H9 (cell line): ENCODE results near the gene RASGEF1C. TPM values are rescaled to one million over a fixed set of nuclear protein-coding genes. Genes with fewer than 3 reads are reported as not detected.

Source experiments
- DNase-seq: peaks from one replicate; pipeline ENCODE4 v3.0.0-alpha.2; 2017
- H2AFZ ChIP-seq: one replicate; pipeline ENCODE4 v1.6.1; 2013; ENCODE audit warnings: mild to moderate bottlenecking, low read length, control low read depth, moderate library complexity
- H2AK5ac ChIP-seq: 2 replicates; pipeline ENCODE4 v1.6.1; 2013; ENCODE audit warnings: low read length, control low read depth, mixed read lengths; ENCODE audit not compliant: insufficient read length
- H2BK120ac ChIP-seq: one replicate; pipeline ENCODE4 v1.6.1; 2013; ENCODE audit warnings: low read depth, mild to moderate bottlenecking, low read length, control low read depth, inconsistent platforms; ENCODE audit not compliant: poor library complexity, severe bottlenecking
- H2BK12ac ChIP-seq: 2 replicates; pipeline ENCODE4 v1.6.1; 2013; ENCODE audit warnings: low read length, control low read depth, mixed read lengths, low read depth; ENCODE audit not compliant: insufficient read length
- H2BK15ac ChIP-seq: 2 replicates; pipeline ENCODE4 v1.6.1; 2013; ENCODE audit warnings: low read depth, low read length, control low read depth
- H2BK20ac ChIP-seq: one replicate; pipeline ENCODE4 v1.6.1; 2013; ENCODE audit warnings: low read depth, mild to moderate bottlenecking, low read length, control low read depth, inconsistent platforms; ENCODE audit not compliant: poor library complexity, severe bottlenecking
- H2BK5ac ChIP-seq: 2 replicates; pipeline ENCODE4 v1.6.1; 2013; ENCODE audit warnings: low read length, control low read depth, mixed read lengths; ENCODE audit not compliant: insufficient read length
- H3K14ac ChIP-seq: 2 replicates; pipeline ENCODE4 v1.6.1; 2013; ENCODE audit warnings: low read length, control low read depth; ENCODE audit not compliant: insufficient read depth
- H3K18ac ChIP-seq: 2 replicates; pipeline ENCODE4 v1.6.1; 2013; ENCODE audit warnings: low read depth, mild to moderate bottlenecking, mixed read lengths, low read length, control low read depth; ENCODE audit not compliant: insufficient read length
- H3K23ac ChIP-seq: 2 replicates; pipeline ENCODE4 v1.6.1; 2013; ENCODE audit warnings: low read length, control low read depth, mixed read lengths, low read depth; ENCODE audit not compliant: insufficient read length
- H3K23me2 ChIP-seq: 2 replicates; pipeline ENCODE4 v1.6.1; 2013; ENCODE audit warnings: low read depth, mild to moderate bottlenecking, mixed read lengths, low read length, control low read depth; ENCODE audit not compliant: insufficient read length, poor library complexity, severe bottlenecking
- H3K27ac ChIP-seq: 2 replicates; pipeline ENCODE4 v1.5.1; 2013; ENCODE audit warnings: low read length, control low read depth, mixed read lengths, low read depth; ENCODE audit not compliant: insufficient read length
- H3K27me3 ChIP-seq: 2 replicates; pipeline ENCODE4 v1.6.1; 2013; ENCODE audit warnings: low read length, control low read depth, inconsistent platforms; ENCODE audit not compliant: insufficient read depth
- H3K4ac ChIP-seq: 2 replicates; pipeline ENCODE4 v1.6.1; 2013; ENCODE audit warnings: low read depth, mild to moderate bottlenecking, control low read depth, inconsistent platforms, low read length, moderate library complexity
- H3K4me1 ChIP-seq: 2 replicates; pipeline ENCODE4 v1.6.1; 2013; ENCODE audit warnings: low read length, control low read depth, inconsistent platforms; ENCODE audit not compliant: insufficient read depth
- H3K4me2 ChIP-seq: 2 replicates; pipeline ENCODE4 v1.6.1; 2013; ENCODE audit warnings: low read length, control low read depth, mixed read lengths; ENCODE audit not compliant: insufficient read length, insufficient read depth
- H3K56ac ChIP-seq: 2 replicates; pipeline ENCODE4 v1.6.1; 2013; ENCODE audit warnings: low read depth, mild to moderate bottlenecking, mixed read lengths, low read length, control low read depth; ENCODE audit not compliant: insufficient read length
- H3K79me1 ChIP-seq: 2 replicates; pipeline ENCODE4 v1.6.1; 2013; ENCODE audit warnings: low read depth, mild to moderate bottlenecking, moderate library complexity, low read length, control low read depth, inconsistent platforms; ENCODE audit not compliant: insufficient read depth, poor library complexity, severe bottlenecking
- H3K79me2 ChIP-seq: 2 replicates; pipeline ENCODE4 v1.6.1; 2013; ENCODE audit warnings: low read length, control low read depth, inconsistent platforms; ENCODE audit not compliant: insufficient read depth
- H3K9ac ChIP-seq: 2 replicates; pipeline ENCODE4 v1.6.1; 2013; ENCODE audit warnings: low read length, control low read depth, mixed read lengths; ENCODE audit not compliant: insufficient read length; ENCODE audit errors: extremely low read depth
- H3K9me3 ChIP-seq: one replicate; pipeline ENCODE4 v1.6.1; 2013; ENCODE audit warnings: low read depth, low read length, inconsistent platforms; ENCODE audit not compliant: control insufficient read depth
- H3T11ph ChIP-seq: one replicate; pipeline ENCODE4 v1.6.1; 2013; ENCODE audit warnings: mild to moderate bottlenecking, low read length, control low read depth, inconsistent platforms
- H4K20me1 ChIP-seq: one replicate; pipeline ENCODE4 v1.6.1; 2013; ENCODE audit not compliant: control insufficient read depth, insufficient read length, insufficient read depth
- H4K5ac ChIP-seq: 2 replicates; pipeline ENCODE4 v1.6.1; 2013; ENCODE audit warnings: low read depth, mild to moderate bottlenecking, mixed read lengths, low read length, control low read depth; ENCODE audit not compliant: insufficient read length
- H4K8ac ChIP-seq: replicated peaks from 2 replicates; pipeline ENCODE4 v1.6.1; 2013; ENCODE audit warnings: low read length, control low read depth, mixed read lengths, low read depth; ENCODE audit not compliant: insufficient read length
- H4K91ac ChIP-seq: 2 replicates; pipeline ENCODE4 v1.6.1; 2013; ENCODE audit warnings: low read depth, mild to moderate bottlenecking, moderate library complexity, mixed read lengths, low read length, control low read depth; ENCODE audit not compliant: insufficient read length
- H3K27ac Mint-ChIP-seq, 3 experiments: 2 replicates in 2 of 3; 3 replicates in 1 of 3; pipeline ENCODE4 v1.8.0; 2020 to 2021; ENCODE audit warnings: mixed read lengths in 3 of 3, mild to moderate bottlenecking in 1 of 3, moderate library complexity in 1 of 3
- H3K27me3 Mint-ChIP-seq: 2 replicates; pipeline ENCODE4 v1.8.0; 2021; ENCODE audit warnings: low read depth, mild to moderate bottlenecking, moderate library complexity, mixed read lengths
- H3K36me3 Mint-ChIP-seq, 3 experiments: 2 replicates in 2 of 3; 3 replicates in 1 of 3; pipeline ENCODE4 v1.8.0; 2020 to 2021; ENCODE audit warnings: low read depth in 3 of 3, mixed read lengths in 3 of 3; ENCODE audit not compliant: insufficient read depth in 1 of 3
- H3K4me1 Mint-ChIP-seq, 2 experiments: 2 replicates each; pipeline ENCODE4 v1.8.0; 2020; ENCODE audit warnings: mixed read lengths in 2 of 2
- H3K4me3 Mint-ChIP-seq, 2 experiments: 2 replicates in 1 of 2; 3 replicates in 1 of 2; pipeline ENCODE4 v1.8.0; 2020 to 2021; ENCODE audit warnings: mild to moderate bottlenecking in 2 of 2, mixed read lengths in 2 of 2, moderate library complexity in 1 of 2
- H3K9me3 Mint-ChIP-seq, 2 experiments: 2 replicates in 1 of 2; 3 replicates in 1 of 2; pipeline ENCODE4 v1.8.0; 2020; ENCODE audit warnings: mild to moderate bottlenecking in 2 of 2, mixed read lengths in 2 of 2, moderate library complexity in 1 of 2
- CTCF ChIP-seq: fragments of 200-600 bp; sonication (generic); conservative IDR thresholded peaks from 3 replicates; pipeline ENCODE4 v1.8.0; 2021; ENCODE audit warnings: antibody characterized with exemption, mild to moderate bottlenecking
- WGBS: extraction: QIAGEN DNeasy Blood & Tissue Kit; methylation state at CpG from one replicate; pipeline ENCODE4 v1.1.7; 2013; ENCODE audit warnings: missing lambda C conversion rate, low lambda C conversion rate, mixed read lengths; ENCODE audit not compliant: insufficient read length; ENCODE audit errors: extremely low coverage; 5-methylcytosine and 5-hydroxymethylcytosine counted together
- total RNA-seq: library from RNA; stranded (reverse); gene quantifications from 2 replicates; pipeline ENCODE4 v1.2.1, GENCODE V29; 2021

RASGEF1C gene
- total RNA-seq, 1 experiment from 2014 or later, result 0.83 TPM

- Histone ChIP-seq H3K79me2 (no peaks in the 10 kb centered on the region), H2AK5ac (no peak overlapping the region), H2AFZ (no peak overlapping the region), H3T11ph (no peak overlapping the region), H3K27me3 (no peaks in the 10 kb centered on the region), H3K4me1 (no peaks in the 10 kb centered on the region), H3K4ac (no peak overlapping the region), H4K91ac (no peak overlapping the region), H3K9ac (no peak overlapping the region), H3K9me3 (no peaks in the 10 kb centered on the region), H2BK12ac (no peak overlapping the region), H2BK5ac (no peak overlapping the region), H3K14ac (no peak overlapping the region; the same call in 1 of the 2 replicates), H3K23ac (no peak overlapping the region), H3K56ac (no peak overlapping the region), H3K18ac (no peak overlapping the region), H2BK20ac (no peak overlapping the region), H3K27ac (no peak overlapping the region), H3K4me2 (no peak overlapping the region), H4K8ac (no peak overlapping the region), H3K79me1 (no peaks in the 10 kb centered on the region), H2BK15ac (no peak overlapping the region), H4K5ac (no peak overlapping the region), H3K23me2 (no peaks in the 10 kb centered on the region), H2BK120ac (no peak overlapping the region), H4K20me1 (no peaks in the 10 kb centered on the region)
- Mint-ChIP-seq H3K27me3 (no peaks in the 10 kb centered on the region), H3K27ac (no peak overlapping the region), H3K9me3 (peaks cover 9 to 11% of the 10 kb centered on the region in 2 experiments), H3K4me1 (peaks cover 5 to 15% of the 10 kb centered on the region in 2 experiments; a peak in 3 of 4 replicates), H3K36me3 (peaks cover 4 to 9% (median 7%) of the 10 kb centered on the region in 3 experiments; a peak in 5 of 7 replicates), H3K4me3 (no peak overlapping the region)
- TF ChIP-seq CTCF, result no peak
- WGBS, result no CpG with 5 or more reads among the region's 15 CpGs
- DNase-seq, result no peak
These were observed 96.7 kb downstream of the RASGEF1C start for GRCh38 chr5:180112181-180112861.
